Upper lobe of left lung (tissue), 6 donors: ENCODE measurements around the gene NOP56. TPM values are rescaled to one million over a fixed set of nuclear protein-coding genes. Genes with fewer than 3 reads are reported as not detected.

ENCODE experiments used
- ATAC-seq, 2 donors: fragments of 200-7000 bp; cut with Tn5 transposase; one replicate each; pipeline ENCODE4 v1.9.1; 2022; ENCODE audit warnings: mild to moderate bottlenecking in 2 of 2, moderate library complexity in 2 of 2; ENCODE audit not compliant: low FRiP score in 2 of 2
- DNase-seq, 2 donors: peaks; one replicate each; pipeline ENCODE4 v3.0.0-alpha.2; 2019 to 2020
- H3K27ac ChIP-seq, 4 donors: fragments of 200-600 bp; sonication (generic); one replicate each; pipeline ENCODE4 v1.5.1; 2016 to 2019
- H3K27me3 ChIP-seq, 4 donors: fragments of 200-600 bp; sonication (generic); one replicate each; pipeline ENCODE4 v1.5.1; 2017 to 2019
- H3K36me3 ChIP-seq, 4 donors: fragments of 200-600 bp; sonication (generic); one replicate each; pipeline ENCODE4 v1.5.1; 2016 to 2019
- H3K4me1 ChIP-seq, 4 donors: fragments of 200-600 bp; sonication (generic); one replicate each; pipeline ENCODE4 v1.5.1; 2018 to 2019
- H3K4me3 ChIP-seq, 4 donors: fragments of 200-600 bp; sonication (generic); one replicate each; pipeline ENCODE4 v1.5.1; 2017 to 2019; ENCODE audit warnings: mild to moderate bottlenecking in 2 of 4, moderate library complexity in 1 of 4
- H3K9me3 ChIP-seq, 4 donors: fragments of 200-600 bp; sonication (generic); one replicate each; pipeline ENCODE4 v1.5.1; 2018 to 2019
- EP300 ChIP-seq, 4 donors: sonication (generic); formaldehyde crosslinking; IDR thresholded peaks; one replicate each; pipeline ENCODE4 v1.5.1; 2017; ENCODE audit warnings: antibody characterized with exemption in 4 of 4, control low read depth in 2 of 4
- POLR2A ChIP-seq, 4 donors: fragments of 450-650 bp; IDR thresholded peaks; one replicate each; pipeline ENCODE4 v1.5.1; 2016 to 2017; ENCODE audit warnings: antibody characterized with exemption in 4 of 4, mild to moderate bottlenecking in 2 of 4
- POLR2AphosphoS5 ChIP-seq, 2 donors: sonication (generic); formaldehyde crosslinking; IDR thresholded peaks; one replicate each; pipeline ENCODE4 v1.5.1; 2017; ENCODE audit warnings: antibody characterized with exemption in 2 of 2
- WGBS, 2 donors: methylation state at CpG; one replicate each; pipeline ENCODE4 v1.1.5; 2017 to 2018; 5-methylcytosine and 5-hydroxymethylcytosine counted together
- total RNA-seq, 6 donors: library from RNA; depleted of rRNA in 4 of 6; stranded (reverse); fragments of >200 nt in 4 of 6; gene quantifications; one replicate each; pipeline versions ENCODE4 v1.1.0 to v1.2.1, GENCODE V29; 2016 to 2021
- TF ChIP-seq, protein P1 (sequence below), 6 experiments: fragments of 450-650 bp in 4 of 6; fragments of 200-600 bp in 2 of 6; sonication (generic) in 2 of 6; IDR thresholded peaks; one replicate each; pipeline ENCODE4 v1.5.1; 2016 to 2019; ENCODE audit warnings: antibody characterized with exemption in 6 of 6
- donor health status: DM: no; HTN: no; CAD: no; lungs with moderate emphysema.
- donor health status: DM: no; HTN: yes; CAD: no; lungs with severe emphysema.

Gene NOP56
- total RNA-seq, 6 donors from 2014 or later = 64.8 to 162 (median 93.6) TPM

DNA sequence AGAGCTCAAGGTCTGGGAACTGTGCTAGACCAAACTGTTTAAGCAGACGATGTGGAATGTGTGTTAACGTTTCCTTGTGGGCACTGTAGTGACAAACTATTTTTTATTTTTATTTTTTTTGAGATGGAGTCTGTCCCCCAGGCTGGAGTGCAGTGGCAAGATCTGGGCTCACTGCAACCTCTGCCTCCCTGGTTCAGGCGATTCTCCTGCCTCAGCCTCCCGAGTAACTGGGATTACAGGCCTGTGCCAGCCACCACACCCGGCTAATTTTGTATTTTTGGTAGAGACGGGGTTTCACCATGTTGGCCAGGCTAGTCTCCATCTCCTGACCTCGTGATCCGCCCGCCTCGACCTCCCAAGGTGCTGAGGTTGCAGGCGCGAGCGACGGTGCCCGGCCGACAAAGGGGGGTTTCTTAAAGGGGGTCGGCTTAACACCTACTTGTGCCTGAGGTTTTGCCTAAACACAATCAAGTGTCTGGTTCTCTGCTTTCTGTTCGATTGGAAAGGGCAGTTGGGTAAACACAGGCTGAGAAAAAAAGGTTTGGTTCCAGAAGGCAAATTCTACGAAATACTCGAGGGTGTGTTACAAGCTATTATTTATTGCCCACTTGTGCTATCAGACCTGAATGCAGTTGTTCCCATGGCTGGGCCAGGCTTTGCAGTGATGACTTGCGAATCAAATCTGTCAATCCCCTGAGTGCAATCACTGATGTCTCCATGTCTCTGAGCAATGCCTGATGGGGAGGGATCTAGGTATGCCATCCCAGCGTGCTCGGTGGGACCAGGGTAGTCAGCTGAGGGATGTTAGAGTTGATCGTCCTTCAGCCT lies 1.3 kb downstream of the NOP56 start:
- ATAC-seq (no peak), DNase-seq (peak in 1 of 2 donors; percentile 73)
- TF ChIP-seq POLR2AphosphoS5 (IDR thresholded peaks at IDR 0.05) = no peak
- TF ChIP-seq POLR2A (IDR thresholded peaks at IDR 0.05) = no peak
- TF ChIP-seq, protein P1, sequence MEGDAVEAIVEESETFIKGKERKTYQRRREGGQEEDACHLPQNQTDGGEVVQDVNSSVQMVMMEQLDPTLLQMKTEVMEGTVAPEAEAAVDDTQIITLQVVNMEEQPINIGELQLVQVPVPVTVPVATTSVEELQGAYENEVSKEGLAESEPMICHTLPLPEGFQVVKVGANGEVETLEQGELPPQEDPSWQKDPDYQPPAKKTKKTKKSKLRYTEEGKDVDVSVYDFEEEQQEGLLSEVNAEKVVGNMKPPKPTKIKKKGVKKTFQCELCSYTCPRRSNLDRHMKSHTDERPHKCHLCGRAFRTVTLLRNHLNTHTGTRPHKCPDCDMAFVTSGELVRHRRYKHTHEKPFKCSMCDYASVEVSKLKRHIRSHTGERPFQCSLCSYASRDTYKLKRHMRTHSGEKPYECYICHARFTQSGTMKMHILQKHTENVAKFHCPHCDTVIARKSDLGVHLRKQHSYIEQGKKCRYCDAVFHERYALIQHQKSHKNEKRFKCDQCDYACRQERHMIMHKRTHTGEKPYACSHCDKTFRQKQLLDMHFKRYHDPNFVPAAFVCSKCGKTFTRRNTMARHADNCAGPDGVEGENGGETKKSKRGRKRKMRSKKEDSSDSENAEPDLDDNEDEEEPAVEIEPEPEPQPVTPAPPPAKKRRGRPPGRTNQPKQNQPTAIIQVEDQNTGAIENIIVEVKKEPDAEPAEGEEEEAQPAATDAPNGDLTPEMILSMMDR (IDR thresholded peaks at IDR 0.05) = no peak
- TF ChIP-seq EP300 (IDR thresholded peaks at IDR 0.05) = no peak
- Histone ChIP-seq H3K27me3 (no peaks in the 10 kb centered on the region), H3K4me1 (peaks cover 15 to 30% (median 19%) of the 10 kb centered on the region in 4 donors), H3K4me3 (peak overlapping the region; percentile 66 to 100 (median 92)), H3K27ac (peak overlapping the region in 3 of 4 donors; percentile 85 to 89 (median 88)), H3K9me3 (no peaks in the 10 kb centered on the region), H3K36me3 (peaks cover 35 to 50% (median 48%) of the 10 kb centered on the region in 4 donors)
- WGBS, 2 donors = 44 to 45% methylated on average over 21 to 24 of the region's 24 CpGs

DNA sequence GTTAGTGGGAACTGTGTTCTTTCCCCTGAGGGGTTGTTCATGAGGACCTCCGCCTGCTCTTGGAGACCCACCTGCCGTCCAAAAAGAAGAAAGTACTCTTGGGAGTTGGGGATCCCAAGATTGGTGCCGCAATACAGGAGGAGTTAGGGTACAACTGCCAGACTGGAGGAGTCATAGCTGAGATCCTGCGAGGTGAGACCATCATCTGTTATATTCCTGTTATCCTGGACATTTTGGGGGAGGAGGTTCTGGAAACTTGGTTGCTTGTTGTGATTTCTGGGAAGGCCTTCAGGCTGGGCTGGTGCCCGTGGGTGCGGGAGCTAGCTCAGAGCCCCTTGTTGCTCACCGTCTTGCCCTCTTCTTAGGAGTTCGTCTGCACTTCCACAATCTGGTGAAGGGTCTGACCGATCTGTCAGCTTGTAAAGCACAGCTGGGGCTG lies 2.0 kb downstream of the NOP56 start:
- Histone ChIP-seq H3K36me3 (peaks cover 35 to 57% (median 54%) of the 10 kb centered on the region in 4 donors), H3K9me3 (no peaks in the 10 kb centered on the region), H3K27ac (peak overlapping the region in 1 of 4 donors; percentile 26), H3K4me3 (peak overlapping the region in 1 of 4 donors; percentile 66), H3K27me3 (no peaks in the 10 kb centered on the region), H3K4me1 (peaks cover 15 to 30% (median 19%) of the 10 kb centered on the region in 4 donors)
- DNase-seq = no peak
- no peak for ATAC-seq
- 81 to 88% methylated on average over 7 to 9 of the region's 9 CpGs for WGBS, 2 donors
- TF ChIP-seq, protein P1 (IDR thresholded peaks at IDR 0.05) = no peak
- no peak for TF ChIP-seq POLR2AphosphoS5 (IDR thresholded peaks at IDR 0.05)
- no peak for TF ChIP-seq POLR2A (IDR thresholded peaks at IDR 0.05)
- no peak for TF ChIP-seq EP300 (IDR thresholded peaks at IDR 0.05)

DNA sequence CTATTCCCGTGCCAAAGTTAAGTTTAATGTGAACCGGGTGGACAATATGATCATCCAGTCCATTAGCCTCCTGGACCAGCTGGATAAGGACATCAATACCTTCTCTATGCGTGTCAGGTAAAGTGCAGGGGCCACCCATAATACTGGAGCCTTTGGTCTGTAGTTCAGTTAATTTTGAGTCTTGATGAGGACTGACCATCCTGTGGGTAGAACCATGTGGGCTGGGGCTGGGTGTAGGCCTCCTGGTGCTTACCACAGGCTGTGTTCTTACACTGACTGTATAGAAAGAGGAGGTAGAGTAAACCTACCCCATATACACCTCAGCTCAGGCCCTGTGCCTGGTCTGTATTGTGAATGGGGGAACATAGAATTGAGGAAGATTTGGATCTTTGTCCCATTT lies 2.4 kb downstream of the NOP56 start:
- WGBS, 2 donors = 91 to 92% methylated on average over 3 of the region's 3 CpGs
- H3K36me3 ChIP-seq = peaks cover 35 to 61% (median 58%) of the 10 kb centered on the region in 4 donors
- ATAC-seq = no peak

DNA sequence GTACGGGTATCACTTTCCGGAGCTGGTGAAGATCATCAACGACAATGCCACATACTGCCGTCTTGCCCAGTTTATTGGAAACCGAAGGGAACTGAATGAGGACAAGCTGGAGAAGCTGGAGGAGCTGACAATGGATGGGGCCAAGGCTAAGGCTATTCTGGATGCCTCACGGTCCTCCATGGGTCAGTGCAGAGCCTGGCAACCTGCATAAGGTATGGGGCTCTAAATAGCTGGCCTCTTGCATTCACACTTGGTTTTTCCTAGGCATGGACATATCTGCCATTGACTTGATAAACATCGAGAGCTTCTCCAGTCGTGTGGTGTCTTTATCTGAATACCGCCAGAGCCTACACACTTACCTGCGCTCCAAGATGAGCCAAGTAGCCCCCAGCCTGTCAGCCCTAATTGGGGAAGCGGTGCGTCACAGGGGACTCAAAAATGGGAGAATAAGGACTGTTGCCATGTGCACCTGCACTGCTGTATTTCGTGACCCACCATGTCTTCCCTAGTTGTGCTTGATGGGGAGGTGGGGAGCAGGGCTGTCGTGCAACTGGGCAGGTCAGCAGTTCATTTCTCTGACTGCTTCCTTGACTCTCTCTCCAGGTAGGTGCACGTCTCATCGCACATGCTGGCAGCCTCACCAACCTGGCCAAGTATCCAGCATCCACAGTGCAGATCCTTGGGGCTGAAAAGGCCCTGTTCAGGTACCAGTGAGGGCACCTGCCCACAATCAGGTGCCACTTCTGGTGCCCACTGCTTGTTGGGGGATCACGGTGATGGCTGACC lies 3.1 kb downstream of the NOP56 start:
- no peaks in the 10 kb centered on the region for H3K27me3 ChIP-seq
- TF ChIP-seq EP300 (IDR thresholded peaks at IDR 0.05) (no peak), POLR2AphosphoS5 (IDR thresholded peaks at IDR 0.05) (no peak), POLR2A (IDR thresholded peaks at IDR 0.05) (no peak)
- TF ChIP-seq, protein P1 (IDR thresholded peaks at IDR 0.05) = no peak
- peaks cover 36 to 68% (median 65%) of the 10 kb centered on the region in 4 donors for H3K36me3 ChIP-seq
- H3K4me3 ChIP-seq = no peak overlapping the region
- peaks cover 15 to 30% (median 19%) of the 10 kb centered on the region in 4 donors for H3K4me1 ChIP-seq
- H3K9me3 ChIP-seq = no peaks in the 10 kb centered on the region
- no peak for DNase-seq
- no peak overlapping the region for H3K27ac ChIP-seq
- 92 to 98% methylated on average over 13 to 17 of the region's 17 CpGs for WGBS, 2 donors
- no peak for ATAC-seq

More for the DNA sequence above, 2.4 kb downstream of the NOP56 start:
- Histone ChIP-seq H3K4me1 (peaks cover 15 to 30% (median 19%) of the 10 kb centered on the region in 4 donors), H3K27ac (no peak overlapping the region), H3K4me3 (peak overlapping the region in 1 of 4 donors; percentile 66), H3K9me3 (no peaks in the 10 kb centered on the region), H3K27me3 (no peaks in the 10 kb centered on the region)
- DNase-seq = no peak
- no peak for TF ChIP-seq POLR2A (IDR thresholded peaks at IDR 0.05)
- TF ChIP-seq, protein P1 (IDR thresholded peaks at IDR 0.05) = no peak
- TF ChIP-seq EP300 (IDR thresholded peaks at IDR 0.05) = no peak
